PC-9 (cell line): ENCODE results near the gene TBC1D5.

Experiments used
- CTCF ChIP-seq: fragments of 200-600 bp; sonication (generic); conservative IDR thresholded peaks from 2 replicates; pipeline ENCODE4 v1.6.1; 2017; ENCODE audit warnings: mixed run types, antibody characterized with exemption, mild to moderate bottlenecking, moderate library complexity
- EZH2 ChIP-seq: fragments of 200-600 bp; sonication (generic); IDR thresholded peaks from 2 replicates; pipeline ENCODE4 v1.8.0; 2017; ENCODE audit warnings: antibody characterized with exemption, low read depth

DNA sequence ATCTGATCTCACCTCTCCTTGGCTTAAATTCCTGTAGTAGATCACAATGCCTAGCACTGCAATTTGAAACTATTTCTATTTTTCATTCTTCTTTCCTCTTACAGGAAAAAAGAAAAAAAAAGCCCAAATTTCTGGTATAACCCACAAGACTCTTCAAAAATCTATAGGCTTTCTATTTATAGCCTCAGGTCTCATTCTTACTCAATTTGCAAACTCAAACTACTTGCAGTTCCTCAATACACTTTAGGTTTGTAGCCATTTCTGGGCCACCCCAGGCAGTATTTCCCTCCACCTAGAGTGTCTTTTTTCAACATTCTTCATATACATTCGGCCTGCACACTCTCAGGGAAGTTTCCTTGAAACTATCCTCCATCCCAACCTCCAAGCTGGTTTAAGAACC is 169.0 kb downstream of the TBC1D5 start:
- TF ChIP-seq CTCF (no peak), EZH2 (no peak)
